GM12892 (cell line): Measurements from ENCODE around the gene MYH3.

ENCODE experiments used
- POLR2A ChIP-seq: IDR thresholded peaks from 2 replicates; pipeline ENCODE4 v1.6.1; 2011; ENCODE audit warnings: low read depth, low read length, control low read depth
- POLR2AphosphoS5 ChIP-seq: IDR thresholded peaks from 2 replicates; pipeline ENCODE4 v1.6.1; 2011; ENCODE audit warnings: low read depth, low read length, control low read depth
- TAF1 ChIP-seq: IDR thresholded peaks from 2 replicates; pipeline ENCODE4 v1.6.1; 2011; ENCODE audit warnings: low read depth, mild to moderate bottlenecking, control low read depth, low read length, borderline replicate concordance

GRCh38 chr17:10583834-10584233 lies 73.3 kb downstream of the MYH3 start:
- no peak for TF ChIP-seq POLR2A
- TF ChIP-seq POLR2AphosphoS5: no peak
- TF ChIP-seq TAF1: no peak
